GM10847 (cell line): Measurements from ENCODE around the gene POLR2H.

Experiments used
- POLR2A ChIP-seq: IDR thresholded peaks from 2 replicates; pipeline ENCODE4 v1.6.1; 2011; ENCODE audit not compliant: insufficient read length; ENCODE audit errors: extremely low read depth

The POLR2H gene

GRCh38 chr3:184346480-184347190 lies 14.9 kb upstream of the POLR2H start:
- no peak for TF ChIP-seq POLR2A

GRCh38 chr3:184347321-184348056 lies 14.0 kb upstream of the POLR2H start:
- TF ChIP-seq POLR2A: no peak

- TF ChIP-seq POLR2A: no peak
These were observed 13.5 kb upstream of the POLR2H start for GRCh38 chr3:184348057-184348382.

- no peak for TF ChIP-seq POLR2A
These were observed 11.7 kb upstream of the POLR2H start for GRCh38 chr3:184349563-184350470.

- TF ChIP-seq POLR2A: no peak
These were observed 10.9 kb upstream of the POLR2H start for GRCh38 chr3:184350618-184351017.

- TF ChIP-seq POLR2A: no peak
These were observed 9.9 kb upstream of the POLR2H start for GRCh38 chr3:184351511-184352148.

- no peak for TF ChIP-seq POLR2A
These were observed 9.2 kb upstream of the POLR2H start for GRCh38 chr3:184352149-184352785.

- no peak for TF ChIP-seq POLR2A
These were observed 8.5 kb upstream of the POLR2H start for GRCh38 chr3:184352897-184353545.

- no peak for TF ChIP-seq POLR2A
These were observed 8.0 kb upstream of the POLR2H start for GRCh38 chr3:184353546-184353941.

GRCh38 chr3:184354121-184354728 lies 7.3 kb upstream of the POLR2H start:
- no peak for TF ChIP-seq POLR2A

GRCh38 chr3:184354754-184355153 lies 6.8 kb upstream of the POLR2H start:
- no peak for TF ChIP-seq POLR2A

- no peak for TF ChIP-seq POLR2A
These were observed 6.1 kb upstream of the POLR2H start for GRCh38 chr3:184355261-184356040.
